HFFc6 (cell line): ENCODE results near the gene C4BPB. TPM values are rescaled to one million over a fixed set of nuclear protein-coding genes. Genes with fewer than 3 reads are reported as not detected.

ENCODE experiments used
- DNase-seq: peaks from one replicate; pipeline ENCODE4 v3.0.0-alpha.2; 2018
- H3K27ac Mint-ChIP-seq: 2 replicates; pipeline ENCODE4 v1.8.0; 2020; ENCODE audit warnings: mild to moderate bottlenecking, mixed read lengths
- H3K27me3 Mint-ChIP-seq: 2 replicates; pipeline ENCODE4 v1.8.0; 2021; ENCODE audit warnings: mild to moderate bottlenecking, moderate library complexity, mixed read lengths; ENCODE audit not compliant: insufficient read depth
- H3K36me3 Mint-ChIP-seq: 2 replicates; pipeline ENCODE4 v1.8.0; 2021; ENCODE audit warnings: low read depth, mixed read lengths
- H3K4me1 Mint-ChIP-seq: 2 replicates; pipeline ENCODE4 v1.8.0; 2020; ENCODE audit warnings: low read depth, mixed read lengths
- H3K4me3 Mint-ChIP-seq: 2 replicates; pipeline ENCODE4 v1.8.0; 2020; ENCODE audit warnings: mild to moderate bottlenecking, moderate library complexity, mixed read lengths
- H3K9me3 Mint-ChIP-seq: 2 replicates; pipeline ENCODE4 v1.8.0; 2020; ENCODE audit warnings: mild to moderate bottlenecking, mixed read lengths
- CTCF ChIP-seq: fragments of 200-600 bp; sonication (generic); IDR thresholded peaks from 2 replicates; pipeline ENCODE4 v1.5.0; 2021; ENCODE audit warnings: antibody characterized with exemption, mild to moderate bottlenecking
- total RNA-seq, 6 experiments: library from RNA; stranded (reverse); fragmentation: NEBNext Ultra II Directional; extraction: Animal tissue kit (Norgen Biotek cat#: 25700); gene quantifications; 2 replicates in 1 of 6; 3 replicates in 5 of 6; pipeline ENCODE4 v1.2.3, GENCODE V29; 2021

C4BPB gene
- total RNA-seq, 6 experiments from 2014 or later = 0.15 to 0.59 (median 0.24) TPM; not detected in 1

DNA sequence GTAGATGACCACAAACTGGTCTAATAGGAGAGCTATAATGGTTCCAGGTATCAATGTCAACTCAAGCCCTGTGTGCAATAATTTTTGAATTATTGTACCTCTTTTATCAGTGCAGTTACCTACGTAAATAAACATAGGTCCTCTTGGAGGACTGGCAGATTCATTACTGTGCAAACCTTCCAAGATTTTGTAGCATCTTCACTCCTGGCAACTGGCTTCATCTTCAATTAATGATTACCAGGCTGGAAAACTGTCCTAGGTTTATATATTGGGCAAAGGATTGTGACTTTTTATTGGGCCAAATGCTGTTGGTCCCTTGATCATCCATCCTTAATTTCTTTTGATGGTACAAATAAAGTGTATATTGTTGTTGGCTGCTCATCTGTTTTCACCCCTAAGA is 51.0 kb downstream of the C4BPB start:
- Mint-ChIP-seq H3K36me3 (no peaks in the 10 kb centered on the region), H3K4me3 (no peak overlapping the region), H3K27ac (no peak overlapping the region), H3K4me1 (peaks cover 6% of the 10 kb centered on the region; the same call in 1 of the 2 replicates), H3K9me3 (no peaks in the 10 kb centered on the region), H3K27me3 (no peaks in the 10 kb centered on the region; the same call in none of the 2 replicates)
- TF ChIP-seq CTCF = no peak
- no peak for DNase-seq

- TF ChIP-seq CTCF = no peak
- H3K36me3 Mint-ChIP-seq = no peaks in the 10 kb centered on the region
- H3K4me1 Mint-ChIP-seq = peaks cover 6% of the 10 kb centered on the region; the same call in 1 of the 2 replicates
- DNase-seq = peak; percentile 44
- no peaks in the 10 kb centered on the region for H3K9me3 Mint-ChIP-seq
- no peak overlapping the region for H3K4me3 Mint-ChIP-seq
- no peaks in the 10 kb centered on the region; the same call in none of the 2 replicates for H3K27me3 Mint-ChIP-seq
- no peak overlapping the region for H3K27ac Mint-ChIP-seq
These were observed 51.9 kb downstream of the C4BPB start for GRCh38 chr1:207140536-207140935.

DNA sequence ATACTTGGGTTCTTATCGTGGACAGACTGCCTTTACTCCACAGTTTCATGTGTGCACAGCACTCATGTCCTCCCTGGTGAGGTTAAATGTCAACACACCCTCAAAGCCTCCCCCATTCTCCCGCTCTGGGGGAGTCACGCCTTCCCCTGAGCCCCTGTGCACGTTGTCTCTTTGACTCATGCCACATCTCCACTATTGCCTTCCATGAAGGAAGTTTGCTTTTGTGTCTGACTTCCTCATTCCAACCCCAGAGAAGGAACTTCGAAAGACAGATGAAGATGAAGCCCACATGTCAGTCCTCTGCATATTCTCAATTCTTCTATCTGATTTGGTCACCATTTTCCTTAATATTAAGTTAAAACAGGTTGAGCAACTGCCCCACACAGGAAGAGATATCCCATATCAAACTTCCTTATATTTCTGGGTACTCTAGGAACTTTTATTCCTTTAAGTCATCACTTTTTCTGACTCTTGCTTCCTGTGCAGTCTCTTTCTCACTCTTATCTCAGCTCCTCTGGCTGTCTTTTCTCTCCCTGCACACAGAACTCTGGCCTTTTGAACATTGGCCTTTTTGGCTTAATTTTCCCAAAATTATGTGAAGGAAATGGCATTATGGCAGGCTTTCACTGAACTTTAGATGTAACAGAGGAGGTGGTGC is 56.9 kb downstream of the C4BPB start:
- Mint-ChIP-seq H3K4me1 (peaks cover 2% of the 10 kb centered on the region; the same call in 1 of the 2 replicates), H3K27ac (no peak overlapping the region), H3K36me3 (no peaks in the 10 kb centered on the region), H3K4me3 (no peak overlapping the region), H3K9me3 (no peaks in the 10 kb centered on the region), H3K27me3 (peaks cover 3% of the 10 kb centered on the region)
- no peak for DNase-seq
- no peak for TF ChIP-seq CTCF

Other genes starting within 250 kb of the C4BPB start
- gene IL20, start 223.2 kb upstream of the C4BPB start, total RNA-seq = not detected
- under 1 TPM in 1 of 6 experiments, not detected in 5; 0.24 TPM for gene IL24, start 191.4 kb upstream of the C4BPB start, total RNA-seq
- 1 to 10 TPM in 2 of 6 experiments, under 1 TPM in 4; 0.28 to 1.3 (median 0.67) TPM for gene FCMR, start 166.9 kb upstream of the C4BPB start, total RNA-seq
- under 1 TPM in 2 of 6 experiments, not detected in 4; 0.14 to 0.26 TPM for gene PIGR, start 142.4 kb upstream of the C4BPB start, total RNA-seq
- gene FCAMR, start 118.4 kb upstream of the C4BPB start, total RNA-seq = not detected
- under 1 TPM; 0.02 to 0.09 (median 0.06) TPM for gene C1orf116, start 56.1 kb upstream of the C4BPB start, total RNA-seq
- 10 to 100 TPM in 1 of 6 experiments, 1 to 10 TPM in 5; 6.5 to 10.6 (median 7.1) TPM for gene YOD1, start 37.7 kb upstream of the C4BPB start, total RNA-seq
- gene PFKFB2, start 35.6 kb upstream of the C4BPB start, total RNA-seq = 1 to 10 TPM; 2.5 to 7.0 (median 3.2) TPM
- not detected for gene C4BPA, start 15.4 kb downstream of the C4BPB start, total RNA-seq
- gene CD55, start 232.8 kb downstream of the C4BPB start, total RNA-seq = 10 to 100 TPM; 13.7 to 26.1 (median 18.8) TPM